ENCODE data around the gene ARID5B.

Gene ARID5B

GRCh38 chr10:61950449-61951143, 49.1 kb downstream of the ARID5B start:
- Histone ChIP-seq H3K9me3 (ENCODE audit: insufficient read depth, low read depth, low read length) (no peaks in the 10 kb centered on the region), H2AK5ac (ENCODE audit: low read length) (no peak overlapping the region), H4K8ac (ENCODE audit: low read depth, low read length) (no peak overlapping the region), H3K23ac (ENCODE audit: low read length) (no peak overlapping the region), H3K36me3 (ENCODE audit: control insufficient read depth in 1 of 2, insufficient read depth in 2 of 2, low read length in 2 of 2) (peaks cover 3 to 4% of the 10 kb centered on the region in 2 experiments), H4K12ac (ENCODE audit: low read depth, low read length) (no peak overlapping the region), H3K4me3 (ENCODE audit: low read depth, low read length) (no peak overlapping the region), H3K27ac (ENCODE audit: low read depth, low read length) (no peak overlapping the region), H2AFZ (ENCODE audit: insufficient read depth, low read length, poor library complexity) (no peak overlapping the region), H3K79me1 (ENCODE audit: low read length) (no peaks in the 10 kb centered on the region), H3K14ac (ENCODE audit: low read length) (no peak overlapping the region), H3K9ac (ENCODE audit: low read length) (no peak overlapping the region), H2BK5ac (ENCODE audit: low read depth, low read length, poor library complexity) (no peak overlapping the region), H3K4me1 (ENCODE audit: control insufficient read depth in 1 of 2, insufficient read depth in 2 of 2, low read length in 2 of 2) (peaks cover 0 to 3% of the 10 kb centered on the region in 2 experiments), H3K18ac (ENCODE audit: low read length) (no peak overlapping the region), H2BK120ac (ENCODE audit: insufficient read depth, low read length, poor library complexity) (no peak overlapping the region), H3K79me2 (ENCODE audit: control insufficient read depth, insufficient read depth, low read length, poor library complexity) (no peaks in the 10 kb centered on the region), H3K4me2 (ENCODE audit: low read length) (no peak overlapping the region), H3K27me3 (ENCODE audit: insufficient read depth, low read length) (no peaks in the 10 kb centered on the region), H4K91ac (ENCODE audit: low read depth, low read length) (no peak overlapping the region), H3K4ac (ENCODE audit: low read depth, low read length) (no peak overlapping the region), H2BK12ac (ENCODE audit: low read length) (no peak overlapping the region)
- DNase-seq = no peak
- no CpG with 5 or more reads among the region's 2 CpGs for WGBS (ENCODE audit: extremely low coverage, insufficient coverage, insufficient read length)

GRCh38 chr10:61951144-61951483, 49.6 kb downstream of the ARID5B start:
- Histone ChIP-seq H2AFZ (ENCODE audit: insufficient read depth, low read length, poor library complexity) (no peak overlapping the region), H3K4me3 (ENCODE audit: low read depth, low read length) (no peak overlapping the region), H3K79me1 (ENCODE audit: low read length) (no peaks in the 10 kb centered on the region), H2BK5ac (ENCODE audit: low read depth, low read length, poor library complexity) (no peak overlapping the region), H3K79me2 (ENCODE audit: control insufficient read depth, insufficient read depth, low read length, poor library complexity) (no peaks in the 10 kb centered on the region), H3K4me1 (ENCODE audit: control insufficient read depth in 1 of 2, insufficient read depth in 2 of 2, low read length in 2 of 2) (peaks cover 0 to 3% of the 10 kb centered on the region in 2 experiments), H4K8ac (ENCODE audit: low read depth, low read length) (no peak overlapping the region), H4K91ac (ENCODE audit: low read depth, low read length) (no peak overlapping the region), H3K4me2 (ENCODE audit: low read length) (no peak overlapping the region), H2BK120ac (ENCODE audit: insufficient read depth, low read length, poor library complexity) (no peak overlapping the region), H3K9ac (ENCODE audit: low read length) (no peak overlapping the region), H3K4ac (ENCODE audit: low read depth, low read length) (no peak overlapping the region), H3K27me3 (ENCODE audit: insufficient read depth, low read length) (no peaks in the 10 kb centered on the region), H3K23ac (ENCODE audit: low read length) (no peak overlapping the region), H3K9me3 (ENCODE audit: insufficient read depth, low read depth, low read length) (no peaks in the 10 kb centered on the region), H3K14ac (ENCODE audit: low read length) (no peak overlapping the region), H3K27ac (ENCODE audit: low read depth, low read length) (no peak overlapping the region), H3K18ac (ENCODE audit: low read length) (no peak overlapping the region), H4K12ac (ENCODE audit: low read depth, low read length) (no peak overlapping the region), H3K36me3 (ENCODE audit: control insufficient read depth in 1 of 2, insufficient read depth in 2 of 2, low read length in 2 of 2) (peaks cover 4% of the 10 kb centered on the region in 2 experiments), H2BK12ac (ENCODE audit: low read length) (no peak overlapping the region), H2AK5ac (ENCODE audit: low read length) (no peak overlapping the region)
- no CpG with 5 or more reads among the region's 3 CpGs for WGBS (ENCODE audit: extremely low coverage, insufficient coverage, insufficient read length)
- DNase-seq = no peak

- Histone ChIP-seq H3K4ac (ENCODE audit: low read depth, low read length) (no peak overlapping the region), H2BK12ac (ENCODE audit: low read length) (no peak overlapping the region), H3K36me3 (ENCODE audit: control insufficient read depth in 1 of 2, insufficient read depth in 2 of 2, low read length in 2 of 2) (peaks cover 4 to 5% of the 10 kb centered on the region in 2 experiments), H3K4me2 (ENCODE audit: low read length) (no peak overlapping the region), H3K27me3 (ENCODE audit: insufficient read depth, low read length) (no peaks in the 10 kb centered on the region), H3K18ac (ENCODE audit: low read length) (no peak overlapping the region), H3K9me3 (ENCODE audit: insufficient read depth, low read depth, low read length) (no peaks in the 10 kb centered on the region), H2AK5ac (ENCODE audit: low read length) (no peak overlapping the region), H4K91ac (ENCODE audit: low read depth, low read length) (no peak overlapping the region), H3K23ac (ENCODE audit: low read length) (no peak overlapping the region), H4K12ac (ENCODE audit: low read depth, low read length) (no peak overlapping the region), H3K27ac (ENCODE audit: low read depth, low read length) (no peak overlapping the region), H2AFZ (ENCODE audit: insufficient read depth, low read length, poor library complexity) (no peak overlapping the region), H3K9ac (ENCODE audit: low read length) (no peak overlapping the region), H2BK120ac (ENCODE audit: insufficient read depth, low read length, poor library complexity) (no peak overlapping the region), H4K8ac (ENCODE audit: low read depth, low read length) (no peak overlapping the region), H3K79me2 (ENCODE audit: control insufficient read depth, insufficient read depth, low read length, poor library complexity) (no peaks in the 10 kb centered on the region), H3K4me3 (ENCODE audit: low read depth, low read length) (no peak overlapping the region), H3K79me1 (ENCODE audit: low read length) (no peaks in the 10 kb centered on the region), H2BK5ac (ENCODE audit: low read depth, low read length, poor library complexity) (no peak overlapping the region), H3K4me1 (ENCODE audit: control insufficient read depth in 1 of 2, insufficient read depth in 2 of 2, low read length in 2 of 2) (peaks cover 0 to 3% of the 10 kb centered on the region in 2 experiments), H3K14ac (ENCODE audit: low read length) (no peak overlapping the region)
- no peak for DNase-seq
- no CpG with 5 or more reads among the region's 5 CpGs for WGBS (ENCODE audit: extremely low coverage, insufficient coverage, insufficient read length)
Observed at GRCh38 chr10:61952028-61952674, 50.7 kb downstream of the ARID5B start.

GRCh38 chr10:61953183-61953582, 51.7 kb downstream of the ARID5B start:
- H4K12ac ChIP-seq (ENCODE audit: low read depth, low read length) = no peak overlapping the region
- H3K4me3 ChIP-seq (ENCODE audit: low read depth, low read length) = no peak overlapping the region
- H3K4me1 ChIP-seq (ENCODE audit: control insufficient read depth in 1 of 2, insufficient read depth in 2 of 2, low read length in 2 of 2) = peaks cover 0 to 3% of the 10 kb centered on the region in 2 experiments
- no peak overlapping the region for H2AK5ac ChIP-seq (ENCODE audit: low read length)
- H4K91ac ChIP-seq (ENCODE audit: low read depth, low read length) = no peak overlapping the region
- H3K79me1 ChIP-seq (ENCODE audit: low read length) = no peaks in the 10 kb centered on the region
- DNase-seq = no peak
- no peak overlapping the region for H3K4ac ChIP-seq (ENCODE audit: low read depth, low read length)
- no peak overlapping the region for H3K4me2 ChIP-seq (ENCODE audit: low read length)
- H2AFZ ChIP-seq (ENCODE audit: insufficient read depth, low read length, poor library complexity) = no peak overlapping the region
- no peak overlapping the region for H3K14ac ChIP-seq (ENCODE audit: low read length)
- no peaks in the 10 kb centered on the region for H3K79me2 ChIP-seq (ENCODE audit: control insufficient read depth, insufficient read depth, low read length, poor library complexity)
- H3K27ac ChIP-seq (ENCODE audit: low read depth, low read length) = no peak overlapping the region
- H3K36me3 ChIP-seq (ENCODE audit: control insufficient read depth in 1 of 2, insufficient read depth in 2 of 2, low read length in 2 of 2) = peaks cover 3 to 4% of the 10 kb centered on the region in 2 experiments
- H4K8ac ChIP-seq (ENCODE audit: low read depth, low read length) = no peak overlapping the region
- H3K9ac ChIP-seq (ENCODE audit: low read length) = no peak overlapping the region
- H2BK12ac ChIP-seq (ENCODE audit: low read length) = no peak overlapping the region
- no peak overlapping the region for H3K18ac ChIP-seq (ENCODE audit: low read length)
- no peaks in the 10 kb centered on the region for H3K27me3 ChIP-seq (ENCODE audit: insufficient read depth, low read length)
- no peak overlapping the region for H2BK5ac ChIP-seq (ENCODE audit: low read depth, low read length, poor library complexity)
- H3K9me3 ChIP-seq (ENCODE audit: insufficient read depth, low read depth, low read length) = no peaks in the 10 kb centered on the region
- no peak overlapping the region for H3K23ac ChIP-seq (ENCODE audit: low read length)
- H2BK120ac ChIP-seq (ENCODE audit: insufficient read depth, low read length, poor library complexity) = no peak overlapping the region
- WGBS (ENCODE audit: extremely low coverage, insufficient coverage, insufficient read length) = no CpG with 5 or more reads among the region's 2 CpGs
